D721Med (cell line): ENCODE measurements around the gene INTS6.

Source experiments
- DNase-seq: peaks from one replicate; pipeline ENCODE4 v3.0.0; 2011; ENCODE audit warnings: low spot score; ENCODE audit not compliant: insufficient read length
- FAIRE-seq: peaks from 2 replicates; lab custom pipeline; 2011; peaks lifted over from hg19 to GRCh38; lab: Jason Lieb, UNC
- TF ChIP-seq, protein P1 (sequence below): IDR thresholded peaks from 2 replicates; pipeline ENCODE4 v1.5.1; 2012; ENCODE audit warnings: mild to moderate bottlenecking, control low read depth; ENCODE audit not compliant: insufficient read depth; ENCODE audit errors: missing control alignments

INTS6 gene

DNA sequence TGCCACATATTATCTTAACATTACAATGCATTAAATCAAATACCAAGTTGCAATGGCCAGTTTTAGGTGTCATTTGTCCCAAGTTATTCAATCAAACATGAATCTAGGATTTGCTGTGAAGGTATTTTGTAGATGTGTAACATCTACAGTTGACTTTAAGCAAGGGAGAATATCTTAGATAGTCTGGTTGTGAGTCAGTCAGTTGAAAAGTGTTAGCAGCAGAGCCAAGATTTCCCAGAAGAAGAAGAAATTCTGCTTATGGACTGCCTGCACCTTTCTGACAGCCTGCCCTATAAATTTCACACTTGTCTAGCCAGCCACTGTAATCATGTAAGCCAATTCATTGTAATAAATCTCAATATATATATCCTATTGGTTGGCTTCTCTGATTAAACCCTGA is 41.3 kb upstream of the INTS6 start:
- TF ChIP-seq, protein P1, sequence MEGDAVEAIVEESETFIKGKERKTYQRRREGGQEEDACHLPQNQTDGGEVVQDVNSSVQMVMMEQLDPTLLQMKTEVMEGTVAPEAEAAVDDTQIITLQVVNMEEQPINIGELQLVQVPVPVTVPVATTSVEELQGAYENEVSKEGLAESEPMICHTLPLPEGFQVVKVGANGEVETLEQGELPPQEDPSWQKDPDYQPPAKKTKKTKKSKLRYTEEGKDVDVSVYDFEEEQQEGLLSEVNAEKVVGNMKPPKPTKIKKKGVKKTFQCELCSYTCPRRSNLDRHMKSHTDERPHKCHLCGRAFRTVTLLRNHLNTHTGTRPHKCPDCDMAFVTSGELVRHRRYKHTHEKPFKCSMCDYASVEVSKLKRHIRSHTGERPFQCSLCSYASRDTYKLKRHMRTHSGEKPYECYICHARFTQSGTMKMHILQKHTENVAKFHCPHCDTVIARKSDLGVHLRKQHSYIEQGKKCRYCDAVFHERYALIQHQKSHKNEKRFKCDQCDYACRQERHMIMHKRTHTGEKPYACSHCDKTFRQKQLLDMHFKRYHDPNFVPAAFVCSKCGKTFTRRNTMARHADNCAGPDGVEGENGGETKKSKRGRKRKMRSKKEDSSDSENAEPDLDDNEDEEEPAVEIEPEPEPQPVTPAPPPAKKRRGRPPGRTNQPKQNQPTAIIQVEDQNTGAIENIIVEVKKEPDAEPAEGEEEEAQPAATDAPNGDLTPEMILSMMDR = no peak
- FAIRE-seq (no peak), DNase-seq (no peak)

DNA sequence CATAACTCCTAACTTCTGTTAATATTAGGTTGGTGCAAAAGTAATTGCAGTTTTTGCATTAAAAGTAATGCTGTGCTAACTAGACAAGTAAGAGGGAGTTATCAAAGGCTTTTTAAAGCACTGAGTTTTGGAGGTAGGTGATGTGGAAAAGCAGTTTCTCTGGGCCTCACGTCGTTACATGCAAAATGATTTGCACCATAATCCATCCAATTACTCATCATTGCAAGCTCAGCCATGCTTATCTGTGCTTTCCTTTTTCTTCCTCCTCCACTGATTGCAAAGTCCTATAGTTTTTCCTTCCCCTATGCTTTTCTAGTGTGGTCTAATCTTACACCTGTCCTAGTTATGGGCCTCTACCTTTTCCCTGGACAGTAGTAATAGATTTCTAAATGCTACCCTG is 35.4 kb upstream of the INTS6 start:
- no peak for FAIRE-seq
- no peak for DNase-seq
- TF ChIP-seq, protein P1 = no peak

DNA sequence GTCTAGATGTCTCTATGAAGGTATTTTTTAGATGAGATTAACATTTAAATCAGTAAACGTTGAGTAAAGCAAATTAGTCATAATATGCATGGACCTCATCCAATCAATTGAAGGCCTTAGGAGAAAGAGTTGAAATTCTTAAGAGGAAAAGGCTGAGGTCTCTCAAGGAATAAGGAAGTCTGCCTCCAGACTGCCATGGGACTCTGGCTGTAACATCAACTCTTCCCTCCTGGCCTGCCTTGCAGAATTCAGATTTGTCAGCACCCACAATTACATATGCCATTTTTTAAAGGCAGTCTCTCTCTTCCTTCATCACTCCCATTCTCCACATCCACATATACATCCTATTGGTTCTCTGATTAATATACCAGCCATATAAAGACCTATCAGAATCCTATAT is 28.8 kb upstream of the INTS6 start:
- no peak for FAIRE-seq
- TF ChIP-seq, protein P1 = no peak

DNA sequence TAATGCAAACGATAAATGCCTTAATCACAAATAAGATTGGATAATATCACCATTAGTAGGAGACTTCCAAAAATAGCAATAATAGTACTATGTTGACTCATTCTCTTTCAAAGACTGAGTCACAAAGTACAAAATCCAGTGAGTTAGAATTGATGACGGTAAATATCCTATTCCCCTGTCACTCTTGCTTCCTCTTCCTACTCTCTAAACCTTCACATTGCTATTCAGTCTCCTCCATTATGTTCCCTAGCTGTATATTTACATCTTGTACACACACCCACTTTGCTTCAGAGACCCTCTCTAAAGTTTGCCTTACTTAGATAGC is 26.3 kb upstream of the INTS6 start:
- FAIRE-seq = no peak
- TF ChIP-seq, protein P1 = no peak
- DNase-seq = no peak

More for the DNA sequence above, 28.8 kb upstream of the INTS6 start:
- DNase-seq = no peak

DNA sequence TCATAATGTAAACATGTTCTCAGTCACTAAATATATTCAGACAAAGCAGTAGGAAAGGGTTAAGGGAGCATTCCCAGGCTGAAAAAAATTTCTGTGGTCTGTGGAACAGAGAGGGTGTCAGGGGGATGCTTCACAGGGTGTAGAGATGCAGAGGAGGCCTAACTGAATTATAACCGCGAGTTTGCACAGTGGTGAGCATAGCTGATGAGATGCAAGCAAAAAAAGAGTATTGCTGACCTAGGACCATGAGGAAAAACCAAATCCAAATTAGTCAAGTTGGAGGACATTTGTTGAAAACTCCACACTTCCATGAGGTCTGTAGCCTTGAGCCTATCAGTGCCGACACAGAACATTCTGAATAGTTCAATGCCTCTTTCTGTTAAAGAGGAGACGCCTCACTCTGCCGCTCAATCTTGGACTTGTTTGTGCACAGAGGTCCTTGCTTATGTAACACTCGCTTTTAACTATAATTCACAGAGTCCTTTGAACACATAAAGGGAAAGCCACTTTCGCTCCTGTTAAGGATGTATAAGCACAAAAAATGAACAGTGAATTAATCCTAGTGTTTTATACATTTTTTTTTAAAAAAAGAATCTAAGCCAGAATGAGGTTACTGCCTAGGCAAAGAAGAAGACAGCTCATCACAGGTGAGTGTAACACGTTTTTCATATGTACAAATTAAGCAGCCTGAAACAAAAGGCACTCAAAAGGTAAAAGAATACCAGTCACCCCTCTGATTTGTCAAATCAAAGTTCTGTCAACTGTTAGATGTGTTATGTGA is 25.8 kb upstream of the INTS6 start:
- FAIRE-seq (no peak), DNase-seq (no peak)
- TF ChIP-seq, protein P1 = no peak

DNA sequence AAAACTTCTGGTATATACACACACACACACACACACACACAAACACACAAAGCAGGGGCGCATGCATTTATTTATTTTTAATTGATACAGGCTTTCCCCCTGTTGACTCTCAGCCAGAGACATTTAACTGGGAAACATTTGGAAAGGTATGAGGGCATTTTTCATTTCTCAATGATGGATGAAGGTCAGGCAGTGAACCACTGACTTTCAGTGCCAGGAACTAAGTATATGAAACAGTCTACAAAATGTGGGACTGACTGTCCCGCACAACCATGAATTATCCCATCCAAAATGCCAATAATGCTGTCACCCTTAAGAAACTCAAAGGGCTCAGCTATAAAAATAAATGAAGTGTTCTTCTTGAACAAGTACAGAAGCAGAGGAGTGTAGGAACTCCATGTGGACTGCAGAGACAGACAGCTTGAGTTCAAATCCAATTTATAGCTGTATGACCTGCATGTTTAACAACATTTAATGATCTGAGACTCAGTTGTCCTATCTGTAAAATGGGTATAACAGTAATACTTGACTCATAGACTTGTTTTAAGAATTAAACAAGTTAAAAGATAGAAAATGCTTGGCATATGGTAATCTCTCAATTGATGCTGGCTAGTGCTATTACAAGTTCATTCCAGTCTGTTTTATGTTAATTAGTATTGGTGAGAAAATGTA is 25.0 kb upstream of the INTS6 start:
- FAIRE-seq (no peak), DNase-seq (no peak)
- TF ChIP-seq, protein P1 = no peak

DNA sequence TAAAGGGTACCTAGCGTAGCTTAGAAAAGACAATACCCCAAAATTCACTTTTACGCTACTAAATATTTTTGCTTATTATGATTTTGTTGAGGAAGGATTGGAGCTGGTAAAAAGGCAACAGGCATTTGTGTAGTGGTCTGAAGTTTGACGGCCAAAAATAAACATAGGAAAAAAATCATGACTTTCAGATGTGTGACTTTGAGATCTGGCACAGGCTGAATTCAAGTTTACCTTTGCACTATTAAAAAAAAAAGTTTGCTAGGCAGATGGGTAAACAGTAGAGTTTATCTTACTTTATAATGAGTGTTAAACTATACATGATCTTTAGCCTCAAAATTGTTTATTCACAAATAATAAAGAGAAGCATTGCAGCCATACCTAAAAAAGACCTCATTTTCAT is 24.3 kb upstream of the INTS6 start:
- no peak for DNase-seq
- TF ChIP-seq, protein P1 = no peak
- no peak for FAIRE-seq
